GM23338 (cell line): ENCODE data around the gene CYP26B1. TPM values are rescaled to one million over a fixed set of nuclear protein-coding genes. Genes with fewer than 3 reads are reported as not detected.

ENCODE experiments used
- ATAC-seq: fragments of 200-7000 bp; cut with Tn5 transposase; 3 replicates; pipeline ENCODE4 v1.9.1; 2020
- DNase-seq: peaks from one replicate; pipeline ENCODE4 v3.0.0-alpha.2; 2015; ENCODE audit warnings: low spot score
- H2AFZ ChIP-seq: fragments of 200-600 bp; sonication (generic); 2 replicates; pipeline ENCODE4 v1.8.0; 2016; ENCODE audit warnings: antibody characterized with exemption, mild to moderate bottlenecking, moderate library complexity
- H3F3A ChIP-seq: fragments of 200-600 bp; sonication (generic); replicated peaks from 2 replicates; pipeline ENCODE4 v1.8.0; 2017; ENCODE audit warnings: antibody characterized with exemption, mixed run types, low read depth
- H3K27ac ChIP-seq: fragments of 200-600 bp; sonication (generic); 2 replicates; pipeline ENCODE4 v1.6.1; 2016; ENCODE audit warnings: low read depth
- H3K27me3 ChIP-seq: fragments of 200-600 bp; sonication (generic); 2 replicates; pipeline ENCODE4 v1.8.0; 2016; ENCODE audit warnings: mild to moderate bottlenecking, mixed run types, moderate library complexity; ENCODE audit not compliant: insufficient read depth
- H3K36me3 ChIP-seq: fragments of 200-600 bp; sonication (generic); 2 replicates; pipeline ENCODE4 v1.8.0; 2016; ENCODE audit warnings: mild to moderate bottlenecking; ENCODE audit not compliant: insufficient read depth
- H3K4me1 ChIP-seq: fragments of 200-600 bp; sonication (generic); 2 replicates; pipeline ENCODE4 v1.8.0; 2016; ENCODE audit warnings: mild to moderate bottlenecking, moderate library complexity; ENCODE audit not compliant: insufficient read depth
- H3K4me2 ChIP-seq: fragments of 200-600 bp; sonication (generic); 2 replicates; pipeline ENCODE4 v1.7.1; 2017; ENCODE audit warnings: mixed run types
- H3K4me3 ChIP-seq: fragments of 200-600 bp; sonication (generic); 2 replicates; pipeline ENCODE4 v1.6.1; 2016; ENCODE audit warnings: mixed run types
- H3K79me2 ChIP-seq: fragments of 200-600 bp; sonication (generic); replicated peaks from 2 replicates; pipeline ENCODE4 v1.8.0; 2017; ENCODE audit warnings: mild to moderate bottlenecking; ENCODE audit not compliant: insufficient read depth
- H3K9me2 ChIP-seq: fragments of 200-600 bp; sonication (generic); 2 replicates; pipeline ENCODE4 v1.8.0; 2017; ENCODE audit not compliant: insufficient read depth
- H4K20me1 ChIP-seq: fragments of 200-600 bp; sonication (generic); replicated peaks from 2 replicates; pipeline ENCODE4 v1.8.0; 2017; ENCODE audit warnings: mild to moderate bottlenecking; ENCODE audit not compliant: insufficient read depth
- H3K27ac Mint-ChIP-seq: 2 replicates; pipeline ENCODE4 v1.8.0; 2020; ENCODE audit warnings: inconsistent platforms, mild to moderate bottlenecking, moderate library complexity, mixed read lengths
- H3K27me3 Mint-ChIP-seq: 3 replicates; pipeline ENCODE4 v1.8.0; 2022; ENCODE audit warnings: low read depth, mild to moderate bottlenecking, moderate library complexity, mixed read lengths, inconsistent platforms; ENCODE audit not compliant: insufficient read depth, poor library complexity
- H3K36me3 Mint-ChIP-seq: 3 replicates; pipeline ENCODE4 v1.8.0; 2021; ENCODE audit warnings: low read depth, mild to moderate bottlenecking, inconsistent platforms, moderate library complexity, mixed read lengths
- H3K4me1 Mint-ChIP-seq: 3 replicates; pipeline ENCODE4 v1.8.0; 2020; ENCODE audit warnings: mild to moderate bottlenecking, inconsistent platforms, mixed read lengths
- H3K4me3 Mint-ChIP-seq: 3 replicates; pipeline ENCODE4 v1.8.0; 2021; ENCODE audit warnings: moderate library complexity, mild to moderate bottlenecking, inconsistent platforms, mixed read lengths
- H3K9me3 Mint-ChIP-seq: 3 replicates; pipeline ENCODE4 v1.8.0; 2020; ENCODE audit warnings: moderate library complexity, mild to moderate bottlenecking, inconsistent platforms, mixed read lengths
- CREB1 ChIP-seq: fragments of 250-450 bp; sonication (Bioruptor Pico); IDR thresholded peaks from 2 replicates; pipeline ENCODE4 v1.5.0; 2020; ENCODE audit warnings: low read depth, mild to moderate bottlenecking, moderate library complexity
- EZH2phosphoT487 ChIP-seq: fragments of 200-600 bp; sonication (generic); IDR thresholded peaks from one replicate; pipeline ENCODE4 v1.8.1; 2018; ENCODE audit warnings: antibody characterized with exemption; ENCODE audit not compliant: unreplicated experiment
- POLR2AphosphoS5 ChIP-seq: IDR thresholded peaks from 2 replicates; pipeline ENCODE4 v1.6.1; 2016; ENCODE audit warnings: antibody characterized with exemption, low read depth
- ZNF114 ChIP-seq: fragments of 250-450 bp; sonication (Bioruptor Pico); IDR thresholded peaks from 2 replicates; pipeline ENCODE4 v1.5.0; 2020; ENCODE audit warnings: mild to moderate bottlenecking, moderate library complexity
- polyA plus RNA-seq: library from polyadenylated mRNA; unstranded; fragments of >200 nt; fragmentation: Nextera tagmentation; extraction: Ambion mirVana; gene quantifications from 2 replicates; pipeline ENCODE4 v1.2.1, GENCODE V29; 2016
- total RNA-seq: library from RNA; depleted of rRNA; stranded (reverse); fragments of >200 nt; shearing (Covaris generic); gene quantifications from 2 replicates; pipeline ENCODE4 v1.2.3, GENCODE V29; 2014
- TF ChIP-seq, protein P1 (sequence below): IDR thresholded peaks from 2 replicates; pipeline ENCODE4 v1.6.1; 2016; ENCODE audit warnings: antibody characterized with exemption

CYP26B1 gene
- total and polyA plus RNA-seq, 2 experiments from 2014 or later = 0.05 to 0.31 TPM

DNA sequence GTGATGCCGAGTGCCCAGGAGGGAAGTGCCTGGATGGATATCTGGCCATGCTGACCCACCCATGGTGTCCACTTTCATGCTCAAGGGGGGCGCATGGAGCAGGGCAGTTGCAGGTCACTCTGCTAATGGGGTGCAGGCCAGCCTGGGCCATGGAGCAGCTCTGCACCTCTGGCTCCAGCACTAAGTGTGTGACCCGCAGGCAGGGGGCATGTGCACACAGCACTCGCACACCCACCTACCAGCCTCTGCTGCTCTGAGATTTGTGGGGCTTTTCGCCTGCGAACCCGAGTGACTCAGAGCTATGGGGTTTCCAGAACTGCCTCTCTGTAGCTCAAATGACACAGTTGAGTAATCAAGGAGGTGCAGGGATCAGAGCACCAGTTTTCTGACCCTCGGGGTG, 66.2 kb downstream of the CYP26B1 start:
- Mint-ChIP-seq H3K9me3 (peaks cover 25% of the 10 kb centered on the region), H3K27ac (no peak overlapping the region), H3K4me3 (no peak overlapping the region), H3K4me1 (peaks cover 5% of the 10 kb centered on the region), H3K36me3 (no peaks in the 10 kb centered on the region; the same call in 2 of the 3 replicates), H3K27me3 (peaks cover 6% of the 10 kb centered on the region)
- H3K4me3 ChIP-seq = no peak overlapping the region
- no peaks in the 10 kb centered on the region for H3K27me3 ChIP-seq
- H3K36me3 ChIP-seq = no peaks in the 10 kb centered on the region
- H4K20me1 ChIP-seq = no peaks in the 10 kb centered on the region
- H2AFZ ChIP-seq = no peak overlapping the region
- H3F3A ChIP-seq = no peaks in the 10 kb centered on the region
- ATAC-seq = no peak
- DNase-seq = no peak
- TF ChIP-seq, protein P1, sequence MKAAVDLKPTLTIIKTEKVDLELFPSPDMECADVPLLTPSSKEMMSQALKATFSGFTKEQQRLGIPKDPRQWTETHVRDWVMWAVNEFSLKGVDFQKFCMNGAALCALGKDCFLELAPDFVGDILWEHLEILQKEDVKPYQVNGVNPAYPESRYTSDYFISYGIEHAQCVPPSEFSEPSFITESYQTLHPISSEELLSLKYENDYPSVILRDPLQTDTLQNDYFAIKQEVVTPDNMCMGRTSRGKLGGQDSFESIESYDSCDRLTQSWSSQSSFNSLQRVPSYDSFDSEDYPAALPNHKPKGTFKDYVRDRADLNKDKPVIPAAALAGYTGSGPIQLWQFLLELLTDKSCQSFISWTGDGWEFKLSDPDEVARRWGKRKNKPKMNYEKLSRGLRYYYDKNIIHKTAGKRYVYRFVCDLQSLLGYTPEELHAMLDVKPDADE = no peak
- no peak for TF ChIP-seq POLR2AphosphoS5
- TF ChIP-seq ZNF114 = no peak
- TF ChIP-seq EZH2phosphoT487 = no peak
- H3K79me2 ChIP-seq = no peaks in the 10 kb centered on the region
- no peak overlapping the region for H3K27ac ChIP-seq
- H3K4me1 ChIP-seq = no peaks in the 10 kb centered on the region
- H3K9me2 ChIP-seq = peaks cover 4% of the 10 kb centered on the region; the same call in 1 of the 2 replicates
- no peak overlapping the region for H3K4me2 ChIP-seq

DNA sequence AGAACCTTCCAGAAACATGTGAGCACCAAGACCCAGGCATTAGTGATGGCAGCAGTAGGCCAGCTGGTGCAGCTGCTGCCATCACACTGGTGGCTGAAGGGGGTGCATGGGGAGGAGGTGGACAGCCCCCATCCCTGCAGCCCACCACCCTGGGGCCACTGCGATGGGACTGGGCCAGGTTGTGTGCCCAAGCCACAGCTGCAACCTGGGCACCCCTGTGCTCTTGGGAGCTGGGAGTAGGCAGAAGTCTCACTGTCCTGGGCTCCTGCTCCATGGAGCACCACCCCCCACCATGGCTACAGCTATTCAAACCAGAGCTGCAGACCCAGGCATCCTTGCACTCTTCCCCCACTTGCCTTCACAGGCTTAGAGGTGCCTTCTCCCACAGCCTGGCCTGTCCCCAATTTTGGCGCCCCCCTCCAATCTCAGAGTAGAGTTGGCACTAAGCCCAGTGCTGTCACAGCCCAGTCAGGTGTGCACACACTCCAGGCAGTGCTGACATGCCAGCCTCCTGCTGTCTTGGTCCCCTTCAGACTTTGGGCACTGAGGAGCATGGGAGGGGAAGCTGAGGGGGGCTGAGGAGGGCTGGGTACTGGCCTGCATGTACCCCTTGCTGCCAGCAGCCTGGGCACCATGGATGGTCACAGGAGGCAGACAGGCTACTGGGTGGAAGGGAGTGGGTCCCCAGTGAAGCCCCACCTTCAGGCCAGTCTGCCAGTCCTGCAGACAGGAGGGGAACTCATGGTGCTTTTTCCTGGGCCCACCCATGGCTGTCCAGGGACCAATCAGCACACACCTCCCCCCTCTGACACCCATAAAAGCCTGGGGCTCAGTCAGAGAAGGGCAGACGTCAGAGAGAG, 67.1 kb downstream of the CYP26B1 start:
- Histone ChIP-seq H3K36me3 (no peaks in the 10 kb centered on the region), H3K4me3 (no peak overlapping the region), H3K79me2 (no peaks in the 10 kb centered on the region), H3K9me2 (peaks cover 10% of the 10 kb centered on the region), H3F3A (no peaks in the 10 kb centered on the region), H4K20me1 (no peaks in the 10 kb centered on the region), H3K27ac (no peak overlapping the region), H2AFZ (no peak overlapping the region), H3K4me2 (no peak overlapping the region), H3K4me1 (no peaks in the 10 kb centered on the region), H3K27me3 (no peaks in the 10 kb centered on the region)
- Mint-ChIP-seq H3K9me3 (peaks cover 21% of the 10 kb centered on the region), H3K4me1 (peaks cover 5% of the 10 kb centered on the region), H3K27ac (no peak overlapping the region), H3K27me3 (peaks cover 6% of the 10 kb centered on the region), H3K4me3 (no peak overlapping the region), H3K36me3 (no peaks in the 10 kb centered on the region; the same call in 2 of the 3 replicates)
- no peak for TF ChIP-seq CREB1 (CRISPR knock-in tag)
- TF ChIP-seq, protein P1 = no peak
- ATAC-seq (no peak), DNase-seq (no peak)
